ENCODE data around the gene SLC10A3.

Gene SLC10A3

GRCh38 chrX:154437971-154438893 is 52.2 kb downstream of the SLC10A3 start:
- DNase-seq (ENCODE audit: low spot score) = no peak

Data from hematopoietic multipotent progenitor cell treated with erythropoietin and hydrocortisone succinate and interleukin-3 and kit ligand, for 15 days (in vitro differentiated cells).